C4-2B (cell line): ENCODE data around the gene DPP6.

Experiments used
- CTCF ChIP-seq: fragments of 450-650 bp; conservative IDR thresholded peaks from 2 replicates; pipeline ENCODE4 v1.5.1; 2017; ENCODE audit warnings: mild to moderate bottlenecking
- ZFX ChIP-seq: fragments of 450-650 bp; IDR thresholded peaks from 2 replicates; pipeline ENCODE4 v1.6.1; 2017

DNA sequence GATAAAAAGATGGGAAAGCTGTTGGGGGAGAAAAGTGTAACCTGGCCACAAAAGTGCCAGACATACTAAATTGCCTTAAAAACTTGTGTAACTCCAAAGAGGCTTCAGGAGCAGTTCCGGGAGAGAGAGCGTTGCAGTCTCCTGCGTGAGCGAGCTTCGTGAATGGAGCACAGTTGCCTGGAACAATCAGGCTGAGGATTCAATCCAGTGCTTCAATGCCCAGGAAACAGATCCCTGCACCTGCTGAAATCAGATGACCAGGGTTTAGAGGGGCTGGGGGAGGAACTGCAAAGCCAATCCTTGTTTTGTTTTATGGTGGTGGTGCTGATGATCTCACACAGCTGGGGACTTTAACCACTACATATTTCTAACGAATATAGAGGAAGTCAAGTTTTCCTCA is 398.3 kb downstream of the DPP6 start:
- no peak for TF ChIP-seq CTCF
- no peak for TF ChIP-seq ZFX
